ENCODE results near the gene TMEM213. TPM values are rescaled to one million over a fixed set of nuclear protein-coding genes. Genes with fewer than 3 reads are reported as not detected.

TMEM213 gene
- polyA plus RNA-seq, 1 donor from 2014 or later, result not detected

GRCh38 chr7:138863931-138864330 is 66.1 kb downstream of the TMEM213 start:
- no peaks in the 10 kb centered on the region for H3K27me3 ChIP-seq (ENCODE audit: insufficient read depth, low read depth, low read length)
- H2AFZ ChIP-seq (ENCODE audit: low read depth, low read length), result no peak overlapping the region
- H3K9me2 ChIP-seq (ENCODE audit: insufficient read depth, low read length), result no peaks in the 10 kb centered on the region
- no peaks in the 10 kb centered on the region for H3F3A ChIP-seq (ENCODE audit: insufficient read depth, low read length, poor library complexity, severe bottlenecking)
- no peaks in the 10 kb centered on the region for H3K9me3 ChIP-seq (ENCODE audit: low read length)
- H3K9ac ChIP-seq (ENCODE audit: low read length), result no peak overlapping the region
- H3K27ac ChIP-seq (ENCODE audit: low read length), result no peak overlapping the region
- TF ChIP-seq EP300 (conservative IDR thresholded peaks at IDR 0.05; ENCODE audit: poor library complexity, severe bottlenecking), result no peak
- TF ChIP-seq TAF1 (IDR thresholded peaks at IDR 0.05; ENCODE audit: low read depth), result no peak
- TF ChIP-seq POLR2AphosphoS5 (IDR thresholded peaks at IDR 0.05), result no peak
- no peak for TF ChIP-seq REST (IDR thresholded peaks at IDR 0.05; ENCODE audit: borderline replicate concordance)
- TF ChIP-seq RAD21 (conservative IDR thresholded peaks at IDR 0.05), result no peak
- no peak for TF ChIP-seq CTCF (IDR thresholded peaks at IDR 0.05; ENCODE audit: poor library complexity, severe bottlenecking)
- no peak for TF ChIP-seq EZH2 (IDR thresholded peaks at IDR 0.05; ENCODE audit: borderline replicate concordance, insufficient read depth, low read length, poor library complexity, severe bottlenecking)
- TF ChIP-seq MXI1 (conservative IDR thresholded peaks at IDR 0.05; ENCODE audit: poor library complexity, severe bottlenecking), result no peak
- no peaks in the 10 kb centered on the region for H3K79me2 ChIP-seq (replicated peaks; ENCODE audit: insufficient read depth, low read length)
- no peak overlapping the region for H3K4me2 ChIP-seq (ENCODE audit: low read length)
- H3K4me3 ChIP-seq (ENCODE audit: low read length), result no peak overlapping the region
- no peaks in the 10 kb centered on the region for H4K20me1 ChIP-seq (ENCODE audit: insufficient read depth)
- H3K36me3 ChIP-seq (ENCODE audit: insufficient read depth, low read length), result peaks cover 14% of the 10 kb centered on the region

- H3K9ac ChIP-seq (ENCODE audit: low read length), result no peak overlapping the region
- no peak overlapping the region for H3K4me2 ChIP-seq (ENCODE audit: low read length)
- no peaks in the 10 kb centered on the region for H3K27me3 ChIP-seq (ENCODE audit: insufficient read depth, low read depth, low read length)
Observed at GRCh38 chr7:138864667-138865066, 66.9 kb downstream of the TMEM213 start.

More at GRCh38 chr7:138864667-138865066, 66.9 kb downstream of the TMEM213 start:
- Histone ChIP-seq H3K4me3 (ENCODE audit: low read length) (no peak overlapping the region), H2AFZ (ENCODE audit: low read depth, low read length) (no peak overlapping the region), H3K79me2 (replicated peaks; ENCODE audit: insufficient read depth, low read length) (no peaks in the 10 kb centered on the region), H3K27ac (ENCODE audit: low read length) (no peak overlapping the region), H3K36me3 (ENCODE audit: insufficient read depth, low read length) (peaks cover 14% of the 10 kb centered on the region), H4K20me1 (ENCODE audit: insufficient read depth) (no peaks in the 10 kb centered on the region), H3K9me2 (ENCODE audit: insufficient read depth, low read length) (no peaks in the 10 kb centered on the region), H3K9me3 (ENCODE audit: low read length) (no peaks in the 10 kb centered on the region), H3F3A (ENCODE audit: insufficient read depth, low read length, poor library complexity, severe bottlenecking) (no peaks in the 10 kb centered on the region)
- TF ChIP-seq RAD21 (conservative IDR thresholded peaks at IDR 0.05), result no peak
- no peak for TF ChIP-seq TAF1 (IDR thresholded peaks at IDR 0.05; ENCODE audit: low read depth)
- no peak for TF ChIP-seq SMC3 (conservative IDR thresholded peaks at IDR 0.05; ENCODE audit: poor library complexity)
- TF ChIP-seq POLR2AphosphoS5 (IDR thresholded peaks at IDR 0.05), result no peak
- TF ChIP-seq EZH2 (IDR thresholded peaks at IDR 0.05; ENCODE audit: borderline replicate concordance, insufficient read depth, low read length, poor library complexity, severe bottlenecking), result no peak
- TF ChIP-seq MXI1 (conservative IDR thresholded peaks at IDR 0.05; ENCODE audit: poor library complexity, severe bottlenecking), result no peak
- no peak for TF ChIP-seq CTCF (IDR thresholded peaks at IDR 0.05; ENCODE audit: poor library complexity, severe bottlenecking)
- TF ChIP-seq REST (IDR thresholded peaks at IDR 0.05; ENCODE audit: borderline replicate concordance), result no peak
- no peak for TF ChIP-seq EP300 (conservative IDR thresholded peaks at IDR 0.05; ENCODE audit: poor library complexity, severe bottlenecking)
